ENCODE data around the gene MATN3. TPM values are rescaled to one million over a fixed set of nuclear protein-coding genes. Genes with fewer than 3 reads are reported as not detected.

The MATN3 gene
- total RNA-seq, 1 donor: not detected

DNA sequence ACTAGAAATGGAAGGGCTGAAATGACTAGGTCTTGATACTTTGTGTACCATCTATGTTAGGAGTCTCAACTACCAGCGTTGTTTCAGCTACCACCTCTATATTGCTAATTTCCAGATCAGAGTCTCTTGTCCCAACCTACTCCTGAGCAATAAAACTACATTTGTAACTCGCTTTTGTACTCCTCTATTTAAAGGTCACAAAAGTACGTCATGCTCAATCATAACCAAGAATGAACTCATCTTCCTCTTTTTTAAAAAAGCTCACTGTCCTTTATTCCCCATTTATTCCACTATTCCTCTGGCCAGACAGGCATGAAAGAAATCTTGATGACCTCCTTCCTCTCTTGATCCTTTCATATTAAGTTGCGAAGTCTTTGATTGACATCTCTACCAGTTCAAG, 11.2 kb upstream of the MATN3 start:
- no peak overlapping the region for H3K4me3 ChIP-seq (ENCODE audit: low read length)
- H3K27me3 ChIP-seq (ENCODE audit: insufficient read depth, low read length): no peaks in the 10 kb centered on the region
- no peaks in the 10 kb centered on the region for H3K4me1 ChIP-seq (ENCODE audit: insufficient read depth, low read length)
- no peaks in the 10 kb centered on the region for H3K9me3 ChIP-seq (ENCODE audit: low read depth, low read length)

DNA sequence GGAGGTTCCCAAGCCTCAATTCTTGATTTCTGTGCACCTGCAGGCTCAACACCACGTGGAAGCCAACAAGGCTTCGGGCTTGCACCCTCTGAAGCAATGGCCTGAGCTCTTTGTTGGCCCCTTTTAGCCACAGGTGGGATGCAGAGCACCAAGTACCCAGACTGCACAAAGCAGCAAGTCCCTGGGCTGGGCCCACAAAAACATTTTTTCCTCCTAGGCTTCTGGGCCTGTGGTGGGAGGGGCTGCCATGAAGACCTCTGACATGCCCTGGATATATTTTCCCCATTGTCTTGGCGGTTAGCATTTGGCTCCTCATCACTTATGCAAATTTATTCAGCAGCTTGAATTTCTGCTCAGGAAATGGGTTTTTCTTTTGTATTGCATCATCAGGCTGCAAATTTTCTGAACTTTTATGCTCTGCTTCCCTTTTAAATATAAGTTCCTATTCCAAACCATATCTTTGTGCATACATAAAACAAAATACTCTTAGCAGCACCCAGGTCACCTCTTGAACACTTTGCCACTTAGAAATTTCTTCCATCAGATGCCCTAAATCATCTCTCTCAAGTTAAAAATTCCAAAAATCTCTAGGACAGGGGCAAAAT, 9.0 kb upstream of the MATN3 start:
- H3K27me3 ChIP-seq (ENCODE audit: insufficient read depth, low read length): no peaks in the 10 kb centered on the region
- no peaks in the 10 kb centered on the region for H3K4me1 ChIP-seq (ENCODE audit: insufficient read depth, low read length)
- H3K9me3 ChIP-seq (ENCODE audit: low read depth, low read length): no peaks in the 10 kb centered on the region
- no peak overlapping the region for H3K4me3 ChIP-seq (ENCODE audit: low read length)

DNA sequence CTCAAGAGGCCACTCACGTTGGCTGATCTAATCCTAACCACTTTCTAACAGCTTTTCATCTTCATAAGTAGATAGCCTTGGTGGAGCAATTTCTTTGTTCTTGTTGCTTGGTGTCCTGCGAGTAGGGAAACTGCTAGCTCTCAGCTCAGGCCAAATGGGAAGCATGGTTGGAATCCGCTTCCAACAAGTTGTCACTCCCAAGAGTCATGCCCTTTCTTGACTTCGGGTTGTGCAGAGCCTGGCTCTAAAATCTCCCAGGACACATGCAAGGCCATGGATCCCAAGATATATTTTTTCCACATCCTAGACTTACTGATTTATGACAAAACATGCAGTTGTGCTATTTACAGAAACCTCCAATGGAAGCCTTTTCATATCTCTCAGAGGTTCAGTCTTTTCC, 7.3 kb upstream of the MATN3 start:
- Histone ChIP-seq H3K27me3 (ENCODE audit: insufficient read depth, low read length) (no peaks in the 10 kb centered on the region), H3K4me3 (ENCODE audit: low read length) (no peak overlapping the region), H3K4me1 (ENCODE audit: insufficient read depth, low read length) (no peaks in the 10 kb centered on the region), H3K9me3 (ENCODE audit: low read depth, low read length) (no peaks in the 10 kb centered on the region)

DNA sequence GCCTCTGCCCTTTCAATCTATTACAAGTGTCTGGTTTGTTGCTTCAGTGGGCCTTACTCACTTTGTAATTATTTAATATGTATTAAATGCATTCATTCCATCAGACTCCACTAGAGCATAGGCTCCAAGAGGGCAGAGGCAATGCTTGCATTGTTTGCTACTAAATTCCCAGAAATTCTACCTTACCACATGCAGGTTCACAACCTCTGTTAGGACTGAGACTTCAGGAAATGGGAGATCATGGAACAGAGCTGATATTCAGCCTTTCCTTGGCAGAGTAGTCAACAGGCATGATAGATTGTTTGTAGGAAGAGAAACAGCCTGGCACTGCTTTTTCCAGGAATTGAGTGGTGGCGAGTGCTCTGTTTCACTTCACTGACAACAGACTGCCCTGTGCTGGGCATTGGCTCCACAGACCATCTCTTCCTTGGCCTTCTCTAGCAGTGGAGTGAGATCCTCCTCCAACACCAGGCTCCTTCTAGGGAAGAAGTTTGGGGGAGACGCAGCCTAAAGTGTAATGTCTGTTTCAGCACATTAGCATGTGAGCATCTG, 6.2 kb upstream of the MATN3 start:
- H3K4me3 ChIP-seq (ENCODE audit: low read length): no peak overlapping the region
- peaks cover 6% of the 10 kb centered on the region for H3K27me3 ChIP-seq (ENCODE audit: insufficient read depth, low read length)
- H3K4me1 ChIP-seq (ENCODE audit: insufficient read depth, low read length): no peaks in the 10 kb centered on the region
- no peaks in the 10 kb centered on the region for H3K9me3 ChIP-seq (ENCODE audit: low read depth, low read length)

DNA sequence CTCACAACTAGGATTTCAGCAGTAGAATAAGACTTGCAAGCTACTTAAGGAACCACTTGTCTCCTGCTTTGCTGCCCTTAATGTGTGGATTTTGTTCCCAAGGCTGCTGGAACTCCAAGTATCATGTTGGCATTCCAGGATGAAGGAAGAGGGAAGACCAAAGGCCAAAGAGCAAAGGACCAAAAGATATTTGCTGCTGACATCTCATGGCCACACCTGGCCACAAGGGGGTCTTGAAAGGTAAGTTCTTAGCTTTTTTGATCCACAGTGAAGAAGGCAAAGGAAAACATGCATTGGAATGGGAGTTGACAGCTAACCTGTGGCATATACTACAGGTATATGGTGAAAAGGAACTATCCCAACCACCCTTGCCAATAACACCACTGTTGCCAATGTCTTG, 3.9 kb upstream of the MATN3 start:
- Histone ChIP-seq H3K27me3 (ENCODE audit: insufficient read depth, low read length) (peaks cover 25% of the 10 kb centered on the region), H3K9me3 (ENCODE audit: low read depth, low read length) (no peaks in the 10 kb centered on the region), H3K4me3 (ENCODE audit: low read length) (no peak overlapping the region), H3K4me1 (ENCODE audit: insufficient read depth, low read length) (peaks cover 13% of the 10 kb centered on the region)

DNA sequence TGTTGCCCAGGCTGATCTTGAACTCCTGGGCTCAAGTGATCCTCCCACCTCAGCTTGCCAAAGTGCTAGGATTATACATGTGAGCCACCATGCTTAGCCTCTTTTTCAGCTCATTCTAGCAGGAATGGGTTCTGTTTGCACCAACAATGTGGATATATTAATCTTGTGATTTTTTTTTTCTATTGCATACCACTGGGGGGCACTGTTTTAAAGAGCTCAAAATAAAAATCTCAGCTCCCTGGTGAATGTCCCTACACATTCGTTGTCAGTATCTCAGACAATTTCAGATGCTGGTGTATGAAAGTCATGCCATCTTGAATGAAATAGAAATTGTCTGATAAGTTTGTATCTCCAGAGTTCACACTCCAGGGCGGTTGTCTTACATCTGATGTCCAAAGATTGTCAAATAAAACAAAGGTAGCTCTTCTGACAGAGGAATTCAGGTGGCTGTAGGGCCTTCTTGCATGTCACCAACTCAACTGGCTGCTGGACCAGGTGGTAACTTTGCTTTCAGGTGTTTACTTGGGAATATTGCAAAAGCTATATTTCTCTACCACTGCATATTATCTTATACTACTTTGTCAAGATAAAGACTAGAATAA, 3.1 kb upstream of the MATN3 start:
- Histone ChIP-seq H3K4me1 (ENCODE audit: insufficient read depth, low read length) (peaks cover 13% of the 10 kb centered on the region), H3K9me3 (ENCODE audit: low read depth, low read length) (no peaks in the 10 kb centered on the region), H3K4me3 (ENCODE audit: low read length) (no peak overlapping the region), H3K27me3 (ENCODE audit: insufficient read depth, low read length) (peaks cover 33% of the 10 kb centered on the region)

DNA sequence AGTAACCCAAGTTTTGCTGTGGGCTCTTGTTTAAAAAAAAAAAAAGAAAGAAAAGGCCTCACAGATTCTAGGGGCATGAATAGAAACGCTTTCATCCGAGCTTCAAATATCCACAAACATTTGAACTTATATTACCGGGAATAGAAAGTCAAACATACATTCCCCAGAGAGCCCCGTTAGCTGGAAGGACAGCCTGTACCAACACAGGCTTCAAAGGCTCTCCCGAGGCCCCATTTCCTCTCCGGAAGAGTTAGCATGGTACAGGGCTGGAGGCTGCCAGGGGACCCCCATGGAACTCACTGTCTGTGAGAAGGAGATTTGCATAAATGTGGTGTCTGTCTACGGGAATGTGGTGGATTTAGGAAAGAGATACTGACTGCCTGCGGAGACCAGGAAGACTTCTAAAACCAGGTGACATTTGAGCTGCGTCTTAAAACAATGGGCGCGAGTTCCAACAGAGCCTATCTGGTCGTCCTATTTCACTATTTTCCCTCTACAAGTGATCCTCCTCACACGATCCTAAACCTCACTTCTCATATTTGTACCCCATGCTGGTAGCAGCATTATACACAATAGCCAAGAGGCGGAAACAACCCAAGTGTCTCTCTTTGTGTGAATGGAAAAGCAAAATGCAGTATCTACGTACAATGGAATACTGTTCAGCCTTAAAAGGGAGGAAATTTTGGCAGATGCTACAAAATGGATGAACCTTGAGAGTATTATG, 820 bp upstream of the MATN3 start:
- H3K4me1 ChIP-seq (ENCODE audit: insufficient read depth, low read length): peaks cover 13% of the 10 kb centered on the region
- no peaks in the 10 kb centered on the region for H3K9me3 ChIP-seq (ENCODE audit: low read depth, low read length)
- H3K27me3 ChIP-seq (ENCODE audit: insufficient read depth, low read length): peaks cover 45% of the 10 kb centered on the region
- H3K4me3 ChIP-seq (ENCODE audit: low read length): no peak overlapping the region

DNA sequence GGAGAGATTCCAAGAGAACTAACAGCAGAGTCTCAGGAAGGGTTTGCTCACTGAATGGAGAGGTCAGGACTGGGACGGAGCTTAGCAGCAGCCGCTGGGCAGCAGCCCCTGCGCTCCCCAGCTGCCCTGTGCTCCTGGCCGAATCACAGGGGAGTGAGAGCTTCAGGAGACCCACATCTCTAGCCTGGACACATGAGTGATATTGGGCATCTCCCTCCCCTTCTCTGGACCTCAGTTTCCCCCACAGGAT, 511 bp downstream of the MATN3 start:
- Histone ChIP-seq H3K4me1 (ENCODE audit: insufficient read depth, low read length) (peaks cover 13% of the 10 kb centered on the region), H3K4me3 (ENCODE audit: low read length) (no peak overlapping the region), H3K27me3 (ENCODE audit: insufficient read depth, low read length) (peaks cover 46% of the 10 kb centered on the region), H3K9me3 (ENCODE audit: low read depth, low read length) (no peaks in the 10 kb centered on the region)

DNA sequence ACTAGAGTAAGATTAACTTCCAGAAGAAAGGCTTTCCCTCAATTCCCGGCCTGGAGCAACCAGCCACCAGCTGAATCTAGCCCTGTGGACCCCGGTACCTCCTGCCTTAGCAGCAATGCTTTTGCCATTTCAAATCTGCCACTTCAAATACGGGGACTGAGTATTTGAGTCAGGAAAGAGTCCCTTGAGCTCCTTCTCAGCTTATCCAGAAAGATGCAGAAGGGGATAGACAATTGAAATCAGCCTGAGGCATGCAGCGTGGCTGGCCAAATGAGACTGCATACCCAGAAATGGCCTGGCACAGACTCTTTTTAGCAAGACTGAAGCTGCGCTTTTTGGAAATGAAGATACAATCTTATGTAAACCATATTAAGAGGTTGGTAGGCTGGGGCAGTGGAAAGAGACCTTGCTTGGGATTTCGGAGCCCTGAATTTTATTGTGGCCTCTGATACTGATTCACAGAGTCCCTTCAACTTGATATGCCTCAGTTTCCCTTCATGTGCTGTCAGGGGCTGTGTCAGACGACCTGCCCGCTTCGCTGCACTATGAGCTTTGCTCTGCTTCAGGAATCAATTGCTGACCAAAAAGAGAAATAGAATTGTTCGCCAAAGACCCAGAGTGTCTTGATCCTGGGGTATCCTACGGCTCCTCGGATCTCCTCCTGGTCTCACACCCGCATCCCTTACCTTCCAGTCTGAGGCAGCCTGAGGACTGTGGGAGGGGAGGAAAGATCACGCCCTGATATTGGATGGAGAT, 1.0 kb downstream of the MATN3 start:
- H3K9me3 ChIP-seq (ENCODE audit: low read depth, low read length): no peaks in the 10 kb centered on the region
- H3K4me3 ChIP-seq (ENCODE audit: low read length): no peak overlapping the region
- H3K27me3 ChIP-seq (ENCODE audit: insufficient read depth, low read length): peaks cover 46% of the 10 kb centered on the region
- peaks cover 13% of the 10 kb centered on the region for H3K4me1 ChIP-seq (ENCODE audit: insufficient read depth, low read length)

DNA sequence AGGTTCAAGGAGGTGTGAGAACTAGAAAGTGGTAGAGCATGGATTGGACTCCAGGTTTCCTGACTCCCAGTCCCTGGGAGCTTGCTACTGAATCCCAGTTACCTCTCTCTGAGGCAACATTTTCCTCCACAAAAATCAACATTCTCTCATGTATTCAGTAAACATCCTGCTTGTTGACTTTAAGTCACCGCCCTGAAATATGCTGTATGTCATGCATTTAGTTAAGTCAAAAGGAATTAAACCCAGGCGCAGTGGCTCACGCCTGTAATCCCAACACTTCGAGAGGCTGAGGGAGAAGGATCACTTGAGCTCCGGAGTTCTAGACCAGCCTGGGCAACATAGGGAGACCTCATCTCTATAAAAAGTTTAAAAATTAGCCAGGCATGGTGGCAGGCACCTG, 3.8 kb downstream of the MATN3 start:
- peaks cover 13% of the 10 kb centered on the region for H3K4me1 ChIP-seq (ENCODE audit: insufficient read depth, low read length)
- no peaks in the 10 kb centered on the region for H3K9me3 ChIP-seq (ENCODE audit: low read depth, low read length)
- peaks cover 40% of the 10 kb centered on the region for H3K27me3 ChIP-seq (ENCODE audit: insufficient read depth, low read length)
- H3K4me3 ChIP-seq (ENCODE audit: low read length): no peak overlapping the region

DNA sequence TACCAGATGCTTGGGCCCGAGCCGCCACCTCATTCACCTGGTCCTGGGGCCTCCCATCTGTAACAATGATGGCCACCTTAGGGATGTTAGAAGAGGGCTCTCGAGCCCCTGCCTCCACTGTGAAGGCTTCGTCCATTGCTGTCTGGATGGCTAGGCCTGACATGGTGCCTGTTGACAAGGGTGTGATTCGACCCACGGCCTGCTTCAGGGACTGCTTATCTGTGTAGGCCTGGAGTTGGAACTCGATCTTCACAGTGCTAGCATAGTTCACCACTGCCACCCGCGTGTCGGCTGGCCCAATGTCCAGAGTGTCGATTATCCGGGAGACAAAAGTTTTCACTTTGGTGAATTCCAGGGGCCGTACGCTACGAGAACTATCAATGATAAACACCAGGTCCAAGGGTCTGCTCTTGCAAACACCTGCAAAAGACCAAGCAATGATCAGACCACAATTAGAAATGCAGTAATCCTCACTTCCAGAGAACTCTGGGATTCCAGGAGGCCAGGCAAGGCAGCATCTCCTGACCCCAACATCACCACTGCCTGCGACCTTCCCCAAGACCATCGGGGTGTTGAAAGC, 6.5 kb downstream of the MATN3 start:
- Histone ChIP-seq H3K27me3 (ENCODE audit: insufficient read depth, low read length) (peaks cover 17% of the 10 kb centered on the region), H3K9me3 (ENCODE audit: low read depth, low read length) (no peaks in the 10 kb centered on the region), H3K4me1 (ENCODE audit: insufficient read depth, low read length) (no peaks in the 10 kb centered on the region), H3K4me3 (ENCODE audit: low read length) (no peak overlapping the region)

DNA sequence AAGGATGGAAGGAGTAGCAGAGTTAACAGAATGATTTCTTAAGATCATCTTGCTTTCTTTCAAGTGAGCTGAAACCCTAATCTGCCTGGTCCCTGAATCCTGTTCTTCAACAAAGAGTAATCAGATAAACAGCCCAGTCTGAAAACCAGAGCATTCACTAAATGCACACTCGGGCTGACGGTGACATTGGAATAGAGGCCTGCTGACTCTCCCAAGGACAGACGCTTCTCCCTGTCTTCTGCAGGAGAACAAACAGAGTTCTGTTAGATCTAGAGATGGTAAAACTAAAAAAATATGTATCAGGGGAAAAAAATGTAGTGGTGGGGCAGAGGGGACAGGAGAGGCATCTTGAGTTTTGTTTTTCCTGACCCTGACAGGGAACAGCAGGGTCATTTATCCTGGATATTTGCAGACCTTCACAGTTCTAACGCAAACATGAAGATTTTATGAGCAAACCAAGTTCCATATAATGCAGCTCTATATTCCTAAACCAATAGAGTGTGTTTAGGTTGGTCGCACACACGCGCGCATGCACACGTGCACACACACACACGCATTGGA, 7.3 kb downstream of the MATN3 start:
- H3K4me1 ChIP-seq (ENCODE audit: insufficient read depth, low read length): no peaks in the 10 kb centered on the region
- H3K27me3 ChIP-seq (ENCODE audit: insufficient read depth, low read length): peaks cover 8% of the 10 kb centered on the region
- no peaks in the 10 kb centered on the region for H3K9me3 ChIP-seq (ENCODE audit: low read depth, low read length)
- no peak overlapping the region for H3K4me3 ChIP-seq (ENCODE audit: low read length)

DNA sequence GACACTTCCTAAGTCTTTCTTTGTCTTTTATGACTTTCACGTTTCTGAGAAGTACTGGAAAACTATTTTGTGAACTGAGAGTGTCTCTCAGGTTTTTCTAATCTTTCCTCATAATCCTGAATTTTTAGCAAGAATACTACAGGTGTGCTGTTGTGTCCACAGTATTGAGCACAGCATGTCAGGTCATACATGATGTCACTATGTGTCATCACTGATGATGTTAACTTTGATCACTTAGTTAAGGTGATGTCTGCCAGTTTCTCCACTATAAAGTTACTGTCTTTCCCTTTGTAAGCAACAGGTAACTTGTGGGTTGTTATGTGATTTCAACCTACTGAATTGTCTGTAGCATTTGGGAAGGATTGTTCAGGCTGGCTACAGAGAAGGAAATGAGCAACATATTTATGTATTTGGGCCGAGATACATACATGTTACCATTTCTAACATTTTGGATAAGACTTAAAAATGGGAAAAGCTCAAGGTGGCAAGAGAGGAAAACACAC, 11.1 kb downstream of the MATN3 start:
- no peaks in the 10 kb centered on the region for H3K4me1 ChIP-seq (ENCODE audit: insufficient read depth, low read length)
- H3K9me3 ChIP-seq (ENCODE audit: low read depth, low read length): no peaks in the 10 kb centered on the region
- H3K27me3 ChIP-seq (ENCODE audit: insufficient read depth, low read length): peaks cover 4% of the 10 kb centered on the region
- no peak overlapping the region for H3K4me3 ChIP-seq (ENCODE audit: low read length)

DNA sequence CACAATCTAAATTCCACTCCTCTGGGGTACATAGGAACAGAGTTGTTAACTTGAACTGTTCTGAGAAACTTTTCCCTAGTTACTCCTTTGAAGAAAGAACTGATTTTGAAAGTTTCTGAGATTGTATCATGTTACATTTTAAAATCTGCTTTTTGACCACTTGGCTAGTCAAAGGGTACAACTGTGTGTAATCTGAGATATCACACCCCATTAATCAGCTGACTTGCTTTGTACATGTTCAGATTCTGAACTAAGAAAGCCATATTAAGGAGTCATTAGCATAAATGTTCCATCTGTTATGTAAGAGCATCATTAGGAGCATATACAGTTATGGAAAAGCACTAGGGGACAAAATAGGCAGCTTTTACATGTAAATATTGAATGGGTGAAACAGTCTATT, 18.7 kb downstream of the MATN3 start:
- peaks cover 16% of the 10 kb centered on the region for H3K4me1 ChIP-seq (ENCODE audit: insufficient read depth, low read length)
- H3K9me3 ChIP-seq (ENCODE audit: low read depth, low read length): no peaks in the 10 kb centered on the region
- H3K27me3 ChIP-seq (ENCODE audit: insufficient read depth, low read length): peaks cover 21% of the 10 kb centered on the region
- H3K4me3 ChIP-seq (ENCODE audit: low read length): no peak overlapping the region

Measured in mononuclear cell (primary cell).